Transverse colon (tissue), 4 donors: ENCODE data around the gene CACYBP.

Experiments used
- CTCF ChIP-seq, 5 experiments: fragments of 200-600 bp in 3 of 5; fragments of 450-650 bp in 2 of 5; sonication (generic) in 3 of 5; IDR thresholded peaks; 1 replicate in 2 of 5; 2 replicates in 3 of 5; pipeline ENCODE4 v1.5.1; 2016 to 2017; ENCODE audit warnings: antibody characterized with exemption in 5 of 5, inconsistent platforms in 3 of 5, mild to moderate bottlenecking in 2 of 5, moderate library complexity in 1 of 5
- POLR2A ChIP-seq: fragments of 450-650 bp; IDR thresholded peaks from one replicate; pipeline ENCODE4 v1.6.1; 2016; ENCODE audit warnings: antibody characterized with exemption, mild to moderate bottlenecking, moderate library complexity
- POLR2AphosphoS5 ChIP-seq, 3 donors: sonication (generic); formaldehyde crosslinking; IDR thresholded peaks; one replicate each; pipeline ENCODE4 v1.6.1; 2016; ENCODE audit warnings: antibody characterized with exemption in 3 of 3

- TF ChIP-seq CTCF (IDR thresholded peaks at IDR 0.05), result no peak
- TF ChIP-seq POLR2A, result no peak
- no peak for TF ChIP-seq POLR2AphosphoS5 (IDR thresholded peaks at IDR 0.05)
These were observed 43.7 kb upstream of the CACYBP start for GRCh38 chr1:174956086-174956485.
